DND-41 (cell line): Measurements from ENCODE around the gene SUN3.
A peak's percentile ranks its signal among the peaks of the same experiment; 100 is the strongest.

Experiments used
- ATAC-seq: fragments of 200-7000 bp; cut with Tn5 transposase; 3 replicates; pipeline ENCODE4 v1.9.1; 2021; ENCODE audit warnings: low read depth; ENCODE audit not compliant: insufficient read depth
- DNase-seq: peaks from one replicate; pipeline ENCODE4 v3.0.0-alpha.2; 2020
- H2AFZ ChIP-seq: 2 replicates; pipeline ENCODE4 v1.6.0; 2012; ENCODE audit warnings: low read depth, low read length
- H3K27ac ChIP-seq: 2 replicates; pipeline ENCODE4 v1.5.1; 2012; ENCODE audit warnings: low read length, inconsistent platforms
- H3K27me3 ChIP-seq: fragments of 200-600 bp; sonication (generic); 2 replicates; pipeline ENCODE4 v1.6.0; 2012; ENCODE audit warnings: low read length, mild to moderate bottlenecking, inconsistent platforms; ENCODE audit not compliant: insufficient read depth, poor library complexity
- H3K36me3 ChIP-seq: 2 replicates; pipeline ENCODE4 v1.5.1; 2012; ENCODE audit warnings: low read length, inconsistent platforms; ENCODE audit not compliant: insufficient read depth
- H3K4me1 ChIP-seq: 2 replicates; pipeline ENCODE4 v1.5.1; 2012; ENCODE audit warnings: mild to moderate bottlenecking, low read length; ENCODE audit not compliant: insufficient read depth
- H3K4me2 ChIP-seq: 2 replicates; pipeline ENCODE4 v1.6.0; 2012; ENCODE audit warnings: mild to moderate bottlenecking, moderate library complexity, low read length, inconsistent platforms; ENCODE audit not compliant: insufficient read depth
- H3K4me3 ChIP-seq, 2 experiments: fragments of 200-600 bp in 1 of 2; shearing (Covaris generic) in 1 of 2; 2 replicates each; pipeline ENCODE4 v1.5.1; 2012 to 2016; ENCODE audit warnings: inconsistent platforms in 2 of 2, low read length in 2 of 2, mild to moderate bottlenecking in 2 of 2, low read depth in 1 of 2, moderate library complexity in 1 of 2
- H3K79me2 ChIP-seq: 2 replicates; pipeline ENCODE4 v1.6.0; 2012; ENCODE audit warnings: low read length, inconsistent platforms; ENCODE audit not compliant: insufficient read depth
- H3K9ac ChIP-seq: 2 replicates; pipeline ENCODE4 v1.6.0; 2012; ENCODE audit warnings: low read depth, mild to moderate bottlenecking, inconsistent platforms, low read length, moderate library complexity
- H3K9me3 ChIP-seq: 2 replicates; pipeline ENCODE4 v1.5.1; 2012; ENCODE audit warnings: low read length, moderate library complexity, mild to moderate bottlenecking, inconsistent platforms; ENCODE audit not compliant: insufficient read depth, severe bottlenecking
- H4K20me1 ChIP-seq: 2 replicates; pipeline ENCODE4 v1.6.0; 2012; ENCODE audit warnings: low read length; ENCODE audit not compliant: insufficient read depth
- CTCF ChIP-seq: IDR thresholded peaks from 2 replicates; pipeline ENCODE4 v1.5.1; 2012; ENCODE audit warnings: borderline replicate concordance, low read length, moderate library complexity, mild to moderate bottlenecking; ENCODE audit not compliant: poor library complexity, severe bottlenecking; ENCODE audit errors: extremely low read depth
- EZH2 ChIP-seq: IDR thresholded peaks from 3 replicates; pipeline ENCODE4 v1.6.1; 2012; ENCODE audit warnings: borderline replicate concordance, low read depth, mild to moderate bottlenecking, moderate library complexity, low read length, inconsistent platforms; ENCODE audit not compliant: severe bottlenecking

The SUN3 gene

GRCh38 chr7:47979145-47979831, 49.6 kb downstream of the SUN3 start, which contains the start of gene HUS1:
Gene HUS1 (minus strand): TSS chr7:47979615. CDS start chr7:47979519, 96 bp downstream.
- Histone ChIP-seq H2AFZ (peak within 1 kb of the TSS; percentile 80), H3K79me2 (peaks cover 6% of the 10 kb centered on the region; the same call in 1 of the 2 replicates), H3K4me2 (peak within 1 kb of the TSS; percentile 58), H3K27me3 (no peaks in the 10 kb centered on the region), H3K4me1 (peaks cover 14% of the 10 kb centered on the region; the same call in 1 of the 2 replicates), H3K36me3 (peaks cover 24% of the 10 kb centered on the region; the same call in 1 of the 2 replicates), H3K9me3 (no peaks in the 10 kb centered on the region), H3K4me3 (peak within 1 kb of the TSS; percentile 11 to 56; a peak in 3 of 4 replicates), H3K27ac (peak within 1 kb of the TSS; percentile 77), H4K20me1 (no peaks in the 10 kb centered on the region), H3K9ac (peak within 1 kb of the TSS; percentile 50)
- ATAC-seq: peak; percentile 95
- DNase-seq: peak; percentile 88
- TF ChIP-seq EZH2 (no peak), CTCF (no peak)

GRCh38 chr7:47978790-47979144, 50.1 kb downstream of the SUN3 start:
- no peak for ATAC-seq
- no peaks in the 10 kb centered on the region for H3K9me3 ChIP-seq
- peak overlapping the region; percentile 71 for H2AFZ ChIP-seq
- H3K27me3 ChIP-seq: no peaks in the 10 kb centered on the region
- no peaks in the 10 kb centered on the region for H4K20me1 ChIP-seq
- H3K4me3 ChIP-seq: peak overlapping the region; percentile 11 to 56; a peak in 3 of 4 replicates
- no peak for DNase-seq
- peak overlapping the region; percentile 50 for H3K9ac ChIP-seq
- peaks cover 14% of the 10 kb centered on the region; the same call in 1 of the 2 replicates for H3K4me1 ChIP-seq
- H3K4me2 ChIP-seq: peak overlapping the region; percentile 58
- peak overlapping the region; percentile 58 for H3K27ac ChIP-seq
- H3K36me3 ChIP-seq: peaks cover 27% of the 10 kb centered on the region; the same call in 1 of the 2 replicates
- TF ChIP-seq EZH2: no peak
- no peak for TF ChIP-seq CTCF
- peaks cover 6% of the 10 kb centered on the region; the same call in 1 of the 2 replicates for H3K79me2 ChIP-seq

GRCh38 chr7:47973739-47974138, 55.2 kb downstream of the SUN3 start:
- Histone ChIP-seq H4K20me1 (no peaks in the 10 kb centered on the region), H3K79me2 (peaks cover 5% of the 10 kb centered on the region; the same call in 1 of the 2 replicates), H3K4me2 (no peak overlapping the region), H3K27me3 (no peaks in the 10 kb centered on the region), H3K27ac (no peak overlapping the region), H2AFZ (no peak overlapping the region), H3K36me3 (peaks cover 30% of the 10 kb centered on the region; the same call in 1 of the 2 replicates), H3K4me1 (peaks cover 7% of the 10 kb centered on the region; the same call in 1 of the 2 replicates), H3K9ac (no peak overlapping the region), H3K9me3 (no peaks in the 10 kb centered on the region), H3K4me3 (no peak overlapping the region)
- no peak for ATAC-seq
- TF ChIP-seq EZH2 (no peak), CTCF (no peak)
- DNase-seq: no peak
